NCI-H1092 treated with DMSO at 0.1 percent for 48 hours (cell line): ENCODE measurements around the gene FXYD6.

Experiments
- DNase-seq: peaks from one replicate; lab custom pipeline; 2025; lab: John Stamatoyannopoulos, UW

FXYD6 gene

DNA sequence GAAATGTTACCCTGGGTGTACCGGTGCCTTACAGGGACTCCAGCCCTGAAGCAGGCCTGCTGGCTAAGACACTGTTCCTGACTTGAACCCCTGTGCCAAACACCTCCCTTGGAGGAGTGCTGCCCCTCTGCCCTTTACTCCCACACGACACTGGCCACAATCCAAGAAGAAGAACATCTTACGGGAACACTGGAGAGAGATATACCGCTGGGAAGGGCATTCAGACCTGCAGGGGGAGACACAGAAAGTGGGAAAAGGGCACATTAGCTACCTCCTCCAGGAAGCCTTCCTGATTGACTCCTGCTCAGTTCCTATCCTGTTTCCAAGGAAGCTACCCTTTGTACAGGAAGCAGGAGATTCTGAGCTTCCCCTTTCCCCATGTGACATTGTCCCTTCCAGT, 34.1 kb upstream of the FXYD6 start:
- no peak for DNase-seq

DNA sequence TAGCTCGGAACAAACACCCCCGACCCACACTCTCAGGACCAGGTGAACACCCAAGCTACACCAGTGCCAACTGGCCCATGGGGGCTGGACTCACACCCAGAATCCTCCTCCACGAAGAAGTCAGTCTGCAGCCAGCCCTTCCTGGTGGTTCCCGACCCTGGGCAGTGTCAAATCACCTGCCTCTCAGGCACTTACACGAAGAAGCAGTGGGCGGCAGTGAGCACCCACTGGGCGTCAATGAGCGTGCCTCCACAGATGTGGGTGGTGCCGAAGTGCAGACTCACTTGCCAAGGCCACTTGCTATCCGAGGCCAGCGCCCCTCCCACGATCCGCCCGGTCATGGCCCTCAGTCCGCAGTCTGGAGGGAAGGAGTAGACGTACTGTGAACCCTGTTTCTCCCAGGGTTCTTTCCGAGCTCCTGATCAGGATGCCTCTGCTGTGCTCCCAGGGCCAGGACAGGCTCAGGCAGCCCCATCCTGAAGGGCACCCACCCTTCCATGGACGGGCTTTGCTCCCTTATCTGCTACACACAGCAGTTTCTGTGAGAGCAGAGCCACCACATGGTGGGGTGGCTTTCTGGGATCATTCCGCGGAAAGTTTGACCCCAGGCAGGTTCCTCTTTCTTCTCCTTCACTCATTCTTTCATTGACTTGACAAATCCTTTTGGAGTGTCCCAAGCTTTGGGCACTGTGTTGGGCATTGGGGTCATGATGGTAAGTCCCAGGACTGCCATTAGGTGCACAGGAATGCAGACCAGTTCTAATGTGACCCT, 33.3 kb upstream of the FXYD6 start:
- DNase-seq, result no peak

DNA sequence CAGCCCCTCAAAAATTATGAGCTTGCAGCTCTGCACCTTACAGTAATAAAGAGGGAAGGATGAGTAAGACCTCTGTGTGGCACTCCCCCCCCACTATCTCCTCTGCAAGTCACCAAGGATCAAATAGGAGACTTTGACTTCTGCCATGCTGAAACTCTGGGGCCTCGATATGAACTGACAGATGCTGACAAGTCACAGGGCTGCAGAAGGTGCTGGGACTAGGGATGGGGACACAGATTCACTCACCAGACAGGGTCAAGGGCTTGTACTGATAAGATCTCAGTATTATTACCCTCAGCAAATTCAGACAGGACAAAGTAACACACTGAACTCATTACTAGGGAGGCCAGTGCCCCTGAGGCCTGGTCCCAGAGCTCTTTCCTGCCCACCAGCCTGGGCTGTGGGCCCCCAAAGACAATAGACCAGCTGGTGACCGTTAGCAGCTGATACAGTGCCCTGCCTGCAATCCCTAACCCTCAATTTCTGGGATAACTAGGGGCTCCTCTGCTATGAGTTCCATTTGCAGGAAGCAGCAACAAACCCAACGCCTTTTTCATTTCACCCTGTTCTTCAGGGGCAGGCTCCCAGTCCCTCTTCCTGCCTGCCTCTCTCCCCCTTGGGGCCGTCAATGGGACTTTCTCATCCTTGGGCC, 32.6 kb upstream of the FXYD6 start:
- DNase-seq, result no peak

DNA sequence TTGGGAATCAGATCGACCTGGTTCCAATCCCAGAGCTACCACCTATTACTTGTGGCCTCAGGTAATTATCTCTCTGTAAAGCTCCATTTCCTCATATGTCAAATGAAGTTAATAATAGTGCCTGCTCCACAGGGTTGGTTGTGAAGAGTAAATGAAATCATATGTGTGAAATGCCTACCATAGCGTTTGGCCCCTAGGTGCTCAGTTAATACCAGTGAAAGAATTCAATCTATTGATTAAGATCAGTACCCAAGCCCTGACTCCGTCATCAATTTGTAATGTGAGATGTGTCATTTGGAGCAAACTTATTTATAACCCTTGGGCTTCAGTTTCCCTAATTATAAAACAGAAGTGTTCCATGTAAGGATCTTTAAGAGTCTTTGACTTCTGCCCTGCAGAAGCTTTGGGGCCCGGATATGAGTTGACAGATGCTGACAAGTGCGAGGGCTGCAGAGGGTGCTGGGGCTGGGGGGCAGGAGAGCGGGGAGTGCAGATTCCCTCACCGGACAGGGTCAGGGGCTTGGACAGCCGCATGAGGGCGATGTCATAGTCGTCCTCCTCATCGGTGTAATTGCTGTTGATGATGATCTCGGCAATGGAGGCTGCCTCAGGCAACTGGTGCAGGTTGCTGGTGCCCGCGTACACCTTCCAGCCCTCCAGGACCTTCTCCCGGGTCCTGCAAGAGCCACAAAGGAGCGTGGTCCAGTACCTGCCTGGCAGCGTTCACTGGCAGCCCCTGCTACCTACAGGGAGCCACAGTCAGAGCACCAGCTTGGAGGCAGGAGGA, 31.8 kb upstream of the FXYD6 start:
- DNase-seq, result no peak

GRCh38 chr11:117907276-117908108, 31.0 kb upstream of the FXYD6 start:
- no peak for DNase-seq

DNA sequence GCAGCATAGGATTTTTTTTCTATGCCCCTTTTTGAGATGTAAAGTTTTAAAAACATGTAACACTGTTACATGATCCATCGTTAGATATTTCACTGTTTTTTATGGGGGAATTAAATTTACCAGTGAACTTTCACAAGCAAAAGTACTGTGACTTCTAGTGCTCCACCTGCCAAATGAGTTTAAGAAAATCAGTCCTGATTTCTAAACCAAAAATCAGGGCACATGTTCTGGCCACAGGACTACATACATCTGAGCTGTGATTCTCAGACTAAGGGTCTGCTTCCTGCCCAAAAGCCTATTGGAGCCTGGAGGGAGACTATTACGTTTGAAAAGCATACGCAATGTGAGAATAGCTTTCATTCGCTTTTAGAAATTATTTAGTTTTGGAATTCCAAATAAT, 30.3 kb upstream of the FXYD6 start:
- no peak for DNase-seq

DNA sequence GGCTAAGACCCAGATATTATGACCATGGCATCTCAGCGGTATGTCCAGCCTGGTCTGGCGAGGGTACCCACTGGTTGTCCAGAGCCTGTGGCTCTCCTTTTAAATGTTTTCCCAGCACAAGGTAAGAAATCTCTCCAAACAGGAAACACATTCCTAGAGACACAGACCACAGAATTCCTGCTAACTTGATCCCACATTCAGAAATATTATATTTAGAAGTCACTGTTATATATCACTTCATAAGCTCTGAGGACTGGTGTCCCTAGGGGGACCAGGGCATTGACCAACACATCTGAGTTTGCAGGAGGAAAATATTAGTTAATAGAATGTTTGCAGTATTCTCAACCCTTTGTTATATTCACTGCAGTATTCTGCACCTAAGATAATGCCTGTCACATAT, 29.7 kb upstream of the FXYD6 start:
- no peak for DNase-seq

- no peak for DNase-seq
Measured at GRCh38 chr11:117905524-117905923, 29.1 kb upstream of the FXYD6 start.

GRCh38 chr11:117903505-117904382, 27.3 kb upstream of the FXYD6 start:
- no peak for DNase-seq

- no peak for DNase-seq
Measured at GRCh38 chr11:117902001-117902845, 25.8 kb upstream of the FXYD6 start.

DNA sequence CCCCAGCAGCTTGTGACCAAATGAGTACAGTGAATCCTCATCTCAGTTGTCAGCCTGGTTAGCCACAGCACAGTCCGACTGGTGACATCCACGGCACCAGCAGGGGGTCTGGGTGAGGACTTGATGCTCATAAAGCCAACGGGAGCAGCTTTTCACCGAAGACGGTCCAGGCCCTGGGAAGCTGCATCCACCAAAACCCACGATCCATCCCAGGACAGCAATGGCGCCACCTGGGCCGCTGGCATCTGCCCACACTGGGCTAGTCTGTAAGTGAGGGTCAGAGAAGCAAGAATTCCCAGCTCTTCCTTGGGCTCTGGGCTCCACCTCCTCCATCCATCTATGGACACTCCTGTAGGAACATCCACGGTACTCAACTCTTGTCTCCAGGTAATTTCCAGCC, 25.1 kb upstream of the FXYD6 start:
- no peak for DNase-seq

GRCh38 chr11:117900720-117901440, 24.4 kb upstream of the FXYD6 start:
- no peak for DNase-seq

DNA sequence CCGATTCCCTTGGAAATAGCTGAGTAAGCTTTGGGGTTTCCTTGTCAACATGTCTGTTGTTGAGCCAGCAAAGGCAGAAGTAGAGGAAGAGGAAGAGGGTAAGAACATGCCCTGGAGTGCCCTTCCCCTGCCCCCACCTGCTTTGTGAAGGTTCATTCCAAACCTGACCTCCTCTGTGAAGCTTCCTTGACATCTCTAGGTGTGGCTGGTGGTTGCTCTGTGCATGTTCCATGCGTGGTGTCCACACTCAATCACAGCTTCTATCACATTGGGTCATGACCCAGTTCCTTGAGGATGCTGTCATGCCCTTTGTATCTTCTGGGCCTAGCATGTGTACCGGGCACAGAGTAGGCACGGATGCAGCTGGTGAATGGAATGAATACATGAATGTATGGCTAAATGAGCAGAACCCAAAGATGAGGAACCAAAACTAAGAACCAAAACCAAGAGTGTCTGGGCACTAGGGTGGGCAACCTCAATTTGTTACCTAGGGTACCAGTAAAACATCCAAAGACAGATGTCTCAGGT, 23.7 kb upstream of the FXYD6 start:
- DNase-seq, result no peak

- DNase-seq, result no peak
Measured at GRCh38 chr11:117898059-117898458, 21.6 kb upstream of the FXYD6 start.

GRCh38 chr11:117892651-117893050, 16.2 kb upstream of the FXYD6 start:
- DNase-seq, result no peak

DNA sequence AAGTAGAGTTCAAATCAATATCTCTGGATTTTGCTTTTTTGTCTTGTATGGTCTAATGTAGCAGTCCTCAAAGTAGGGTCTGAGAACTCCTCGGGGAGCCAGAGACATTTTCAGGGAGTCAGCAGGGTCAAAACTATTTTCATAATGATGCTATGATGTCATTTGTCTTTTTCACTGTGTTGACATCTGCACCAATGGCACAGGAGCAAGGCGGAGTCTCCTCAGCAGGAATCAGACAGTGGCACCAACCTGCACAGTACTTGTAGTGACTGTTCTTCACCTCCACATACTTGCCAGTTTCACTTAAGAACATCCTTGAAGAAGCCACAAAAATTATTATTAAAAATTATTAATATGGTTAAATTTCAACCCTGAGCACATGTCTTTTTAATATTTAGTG, 14.9 kb upstream of the FXYD6 start:
- DNase-seq, result no peak

DNA sequence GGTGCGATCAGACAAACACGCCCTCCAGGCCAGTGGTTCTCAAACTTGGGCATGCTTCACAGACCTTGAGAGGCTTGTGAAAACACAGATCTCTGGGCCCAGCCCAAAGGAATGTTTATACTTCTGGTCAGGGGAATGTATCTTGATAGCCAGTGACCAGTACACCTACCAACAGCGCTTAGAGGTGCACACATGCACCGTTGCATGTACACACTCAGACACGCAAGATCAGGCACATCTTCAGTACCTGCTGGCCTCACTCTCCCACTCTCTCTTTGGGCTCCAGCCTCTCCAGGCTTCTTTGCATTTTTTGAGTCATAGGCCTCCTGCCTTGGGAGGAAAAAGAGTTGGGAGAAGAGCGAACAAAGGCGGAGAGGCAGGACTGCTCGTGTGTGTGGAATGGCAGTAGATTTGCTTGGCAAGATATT, 11.7 kb upstream of the FXYD6 start:
- DNase-seq, result no peak

DNA sequence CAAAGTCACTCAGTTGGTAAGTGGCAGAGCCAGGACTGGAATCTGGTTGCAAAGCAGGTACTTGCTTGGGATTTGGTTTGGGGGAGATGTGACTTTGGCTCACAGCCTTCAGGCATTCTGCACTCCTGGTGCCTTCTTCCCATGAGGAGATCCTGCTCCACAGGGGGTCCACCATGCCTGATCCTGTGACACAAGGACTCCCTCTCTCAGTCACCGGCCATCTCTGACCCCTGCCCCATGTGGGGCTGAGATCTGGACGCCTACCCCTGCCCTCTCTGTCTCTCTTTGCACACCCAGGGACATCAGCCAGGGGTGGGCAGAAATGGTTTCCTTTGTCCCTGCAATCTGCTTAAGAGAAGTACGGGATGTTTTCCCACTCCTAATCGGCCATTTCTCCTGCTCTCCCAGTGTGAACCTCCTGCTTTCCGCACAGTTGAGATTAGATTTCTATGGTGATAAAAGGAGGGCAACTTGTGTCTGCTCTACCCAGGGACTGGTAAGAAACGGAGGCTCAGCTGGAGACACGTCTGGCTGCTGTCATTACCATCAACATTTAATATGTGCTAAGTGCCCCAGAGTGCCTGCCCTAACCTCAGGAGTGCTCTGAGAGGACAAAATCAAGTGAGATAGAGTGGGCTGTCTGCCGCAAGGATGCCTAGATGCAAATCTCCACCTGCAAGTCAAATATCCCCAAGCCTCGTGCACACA, 11.1 kb upstream of the FXYD6 start:
- no peak for DNase-seq

GRCh38 chr11:117885777-117886176, 9.3 kb upstream of the FXYD6 start:
- no peak for DNase-seq
